Measurements from ENCODE around the gene MAD2L1BP. TPM values are rescaled to one million over a fixed set of nuclear protein-coding genes. Genes with fewer than 3 reads are reported as not detected.
A peak's percentile ranks its signal among the peaks of the same experiment; 100 is the strongest.

The MAD2L1BP gene
- total RNA-seq, 1 experiment from 2014 or later: 71.7 TPM

GRCh38 chr6:43682724-43683429 lies 47.2 kb downstream of the MAD2L1BP start:
- no peak for DNase-seq (ENCODE audit: low read depth)

- no peak for DNase-seq (ENCODE audit: low read depth)
Observed at GRCh38 chr6:43683708-43684455, 48.2 kb downstream of the MAD2L1BP start.

- no peak for DNase-seq (ENCODE audit: low read depth)
Observed at GRCh38 chr6:43687079-43687436, 51.4 kb downstream of the MAD2L1BP start.

GRCh38 chr6:43687437-43688347 lies 52.1 kb downstream of the MAD2L1BP start, which contains the start of gene MRPS18A:
Gene MRPS18A (minus strand): TSS chr6:43687791. CDS start chr6:43687779, 12 bp downstream.
- peak; percentile 83 for DNase-seq (ENCODE audit: low read depth)

- DNase-seq (ENCODE audit: low read depth): no peak
Observed at GRCh38 chr6:43689421-43689820, 53.8 kb downstream of the MAD2L1BP start.

Other genes starting within 250 kb of the MAD2L1BP start
- gene ABCC10, start 208.3 kb upstream of the MAD2L1BP start, total RNA-seq (2014; rRNA removed; shearing (Covaris generic)): 12.0 and 12.2 TPM in 2 replicates
- 0.60 and 1.5 TPM in 2 replicates for gene DLK2, start 180.3 kb upstream of the MAD2L1BP start, total RNA-seq (2014; rRNA removed; shearing (Covaris generic))
- gene TJAP1, start 158.3 kb upstream of the MAD2L1BP start, total RNA-seq (2014; rRNA removed; shearing (Covaris generic)): 7.8 and 12.4 TPM in 2 replicates
- 0.10 and 0.60 TPM in 2 replicates for gene LRRC73, start 125.5 kb upstream of the MAD2L1BP start, total RNA-seq (2014; rRNA removed; shearing (Covaris generic))
- gene YIPF3, start 118.9 kb upstream of the MAD2L1BP start, total RNA-seq (2014; rRNA removed; shearing (Covaris generic)): 139 and 151 TPM in 2 replicates
- 50.7 and 52.3 TPM in 2 replicates for gene POLR1C, start 118.8 kb upstream of the MAD2L1BP start, total RNA-seq (2014; rRNA removed; shearing (Covaris generic))
- 40.2 and 48.1 TPM in 2 replicates for gene XPO5, start 59.8 kb upstream of the MAD2L1BP start, total RNA-seq (2014; rRNA removed; shearing (Covaris generic))
- 33.6 and 38.0 TPM in 2 replicates for gene POLH, start 59.7 kb upstream of the MAD2L1BP start, total RNA-seq (2014; rRNA removed; shearing (Covaris generic))
- 39.5 and 42.4 TPM in 2 replicates for gene GTPBP2, start 6.6 kb upstream of the MAD2L1BP start, total RNA-seq (2014; rRNA removed; shearing (Covaris generic))
- gene RSPH9, start 9.2 kb downstream of the MAD2L1BP start, total RNA-seq (2014; rRNA removed; shearing (Covaris generic)): 1.1 and 1.3 TPM in 2 replicates
- gene MRPS18A, start 52.0 kb downstream of the MAD2L1BP start, total RNA-seq (2014; rRNA removed; shearing (Covaris generic)): 68.5 and 68.7 TPM in 2 replicates
- gene VEGFA, start 134.4 kb downstream of the MAD2L1BP start, total RNA-seq (2014; rRNA removed; shearing (Covaris generic)): 108 and 135 TPM in 2 replicates

All from RPMI7951 (cell line).